ENCODE measurements around the gene NRIP1. TPM values are rescaled to one million over a fixed set of nuclear protein-coding genes. Genes with fewer than 3 reads are reported as not detected.

Gene NRIP1
- total RNA-seq, 1 experiment from 2014 or later = 10.4 TPM

DNA sequence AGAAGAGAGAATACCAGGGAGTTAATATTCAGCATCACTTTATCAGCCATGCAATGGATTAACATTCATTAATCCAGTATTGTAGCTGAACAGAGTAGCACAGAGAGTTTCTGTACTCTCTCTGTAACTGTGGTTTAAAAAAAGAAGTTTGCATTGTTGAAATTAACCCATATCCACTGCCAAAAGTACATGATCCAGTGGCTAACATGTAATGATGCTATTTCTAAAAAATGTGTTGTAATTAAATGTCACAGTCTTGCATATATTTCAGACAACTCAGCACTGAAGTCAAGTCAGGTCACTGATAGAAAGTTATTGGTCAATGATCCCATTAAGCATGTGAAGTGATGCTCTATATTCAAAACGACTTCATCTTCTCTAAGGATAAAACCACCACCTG is 141.3 kb downstream of the NRIP1 start:
- H3K9me3 Mint-ChIP-seq = peaks cover 2 to 7% of the 10 kb centered on the region in 2 experiments; a peak in 2 of 5 replicates
- H2BK5ac ChIP-seq (ENCODE audit: insufficient read length, low read length) = no peak overlapping the region
- H2BK12ac ChIP-seq (ENCODE audit: insufficient read length, low read depth, low read length) = no peak overlapping the region
- H3K18ac ChIP-seq (ENCODE audit: insufficient read length, low read depth, low read length) = no peak overlapping the region
- no peak overlapping the region for H3K4me3 Mint-ChIP-seq
- H3K56ac ChIP-seq (ENCODE audit: insufficient read length, low read depth, low read length) = no peak overlapping the region
- TF ChIP-seq, protein P1, sequence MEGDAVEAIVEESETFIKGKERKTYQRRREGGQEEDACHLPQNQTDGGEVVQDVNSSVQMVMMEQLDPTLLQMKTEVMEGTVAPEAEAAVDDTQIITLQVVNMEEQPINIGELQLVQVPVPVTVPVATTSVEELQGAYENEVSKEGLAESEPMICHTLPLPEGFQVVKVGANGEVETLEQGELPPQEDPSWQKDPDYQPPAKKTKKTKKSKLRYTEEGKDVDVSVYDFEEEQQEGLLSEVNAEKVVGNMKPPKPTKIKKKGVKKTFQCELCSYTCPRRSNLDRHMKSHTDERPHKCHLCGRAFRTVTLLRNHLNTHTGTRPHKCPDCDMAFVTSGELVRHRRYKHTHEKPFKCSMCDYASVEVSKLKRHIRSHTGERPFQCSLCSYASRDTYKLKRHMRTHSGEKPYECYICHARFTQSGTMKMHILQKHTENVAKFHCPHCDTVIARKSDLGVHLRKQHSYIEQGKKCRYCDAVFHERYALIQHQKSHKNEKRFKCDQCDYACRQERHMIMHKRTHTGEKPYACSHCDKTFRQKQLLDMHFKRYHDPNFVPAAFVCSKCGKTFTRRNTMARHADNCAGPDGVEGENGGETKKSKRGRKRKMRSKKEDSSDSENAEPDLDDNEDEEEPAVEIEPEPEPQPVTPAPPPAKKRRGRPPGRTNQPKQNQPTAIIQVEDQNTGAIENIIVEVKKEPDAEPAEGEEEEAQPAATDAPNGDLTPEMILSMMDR (conservative IDR thresholded peaks at IDR 0.05) = no peak
- no peak overlapping the region for H2BK15ac ChIP-seq (ENCODE audit: low read depth, low read length)
- H2BK120ac ChIP-seq (ENCODE audit: low read depth, low read length, poor library complexity, severe bottlenecking) = no peak overlapping the region
- no peak overlapping the region for H2BK20ac ChIP-seq (ENCODE audit: low read depth, low read length, poor library complexity, severe bottlenecking)
- no peak overlapping the region for H3K4me2 ChIP-seq (ENCODE audit: insufficient read depth, insufficient read length, low read length)
- H4K8ac ChIP-seq (replicated peaks; ENCODE audit: insufficient read length, low read depth, low read length) = no peak overlapping the region
- no peaks in the 10 kb centered on the region for H3K27me3 Mint-ChIP-seq (ENCODE audit: low read depth)
- DNase-seq = no peak
- no peak overlapping the region for H2AFZ ChIP-seq (ENCODE audit: low read length)
- H3K4me1 Mint-ChIP-seq = peaks cover 3 to 7% of the 10 kb centered on the region in 2 experiments
- no peaks in the 10 kb centered on the region for H3K79me2 ChIP-seq (ENCODE audit: insufficient read depth, low read length)
- H4K5ac ChIP-seq (ENCODE audit: insufficient read length, low read depth, low read length) = no peak overlapping the region
- H3K23ac ChIP-seq (ENCODE audit: insufficient read length, low read depth, low read length) = no peak overlapping the region
- no peaks in the 10 kb centered on the region for H3K79me1 ChIP-seq (ENCODE audit: insufficient read depth, low read depth, low read length, poor library complexity, severe bottlenecking)
- no peak overlapping the region for H3K14ac ChIP-seq (ENCODE audit: insufficient read depth, low read length)
- no peaks in the 10 kb centered on the region for H3K23me2 ChIP-seq (ENCODE audit: insufficient read length, low read depth, low read length, poor library complexity, severe bottlenecking)
- H4K91ac ChIP-seq (ENCODE audit: insufficient read length, low read depth, low read length) = no peak overlapping the region
- H3K27ac ChIP-seq (ENCODE audit: insufficient read length, low read depth, low read length) = no peak overlapping the region
- H4K20me1 ChIP-seq (ENCODE audit: control insufficient read depth, insufficient read depth, insufficient read length) = no peaks in the 10 kb centered on the region
- H3K27me3 ChIP-seq (ENCODE audit: insufficient read depth, low read length) = no peaks in the 10 kb centered on the region
- no peak overlapping the region for H2AK5ac ChIP-seq (ENCODE audit: insufficient read length, low read length)
- peaks cover 1% of the 10 kb centered on the region; the same call in 1 of the 2 replicates for H3K4me1 ChIP-seq (ENCODE audit: insufficient read depth, low read length)
- H3K36me3 Mint-ChIP-seq (ENCODE audit: insufficient read depth in 1 of 3, low read depth in 3 of 3) = peaks cover 0 to 9% (median 1%) of the 10 kb centered on the region in 3 experiments; a peak in 2 of 7 replicates
- H3T11ph ChIP-seq (ENCODE audit: low read length) = no peak overlapping the region
- no peak overlapping the region for H3K27ac Mint-ChIP-seq
- H3K9me3 ChIP-seq (ENCODE audit: control insufficient read depth, low read depth, low read length) = no peaks in the 10 kb centered on the region
- H3K4ac ChIP-seq (ENCODE audit: low read depth, low read length) = no peak overlapping the region
- WGBS (ENCODE audit: extremely low coverage, insufficient read length, low lambda C conversion rate) = no CpG with 5 or more reads among the region's 1 CpG
- H3K9ac ChIP-seq (ENCODE audit: extremely low read depth, insufficient read length, low read length) = no peak overlapping the region
